ENCODE measurements around the gene VSTM1.

GRCh38 chr19:54029930-54030490 is 33.7 kb downstream of the VSTM1 start:
- TF ChIP-seq POLR2A (IDR thresholded peaks at IDR 0.05) (no peak), POLR2AphosphoS5 (IDR thresholded peaks at IDR 0.05) (no peak), EP300 (IDR thresholded peaks at IDR 0.05) (no peak), CTCF (IDR thresholded peaks at IDR 0.05) (peak; percentile 31 to 70 (median 42))

Data from upper lobe of left lung (tissue), 4 donors.